ENCODE results near the gene AGPAT3.
"Not testable (repeated sequence)": the region's sequence is repeated elsewhere in the genome, so short reads cannot be mapped to it uniquely, and the experiment has no call there.

AGPAT3 gene

DNA sequence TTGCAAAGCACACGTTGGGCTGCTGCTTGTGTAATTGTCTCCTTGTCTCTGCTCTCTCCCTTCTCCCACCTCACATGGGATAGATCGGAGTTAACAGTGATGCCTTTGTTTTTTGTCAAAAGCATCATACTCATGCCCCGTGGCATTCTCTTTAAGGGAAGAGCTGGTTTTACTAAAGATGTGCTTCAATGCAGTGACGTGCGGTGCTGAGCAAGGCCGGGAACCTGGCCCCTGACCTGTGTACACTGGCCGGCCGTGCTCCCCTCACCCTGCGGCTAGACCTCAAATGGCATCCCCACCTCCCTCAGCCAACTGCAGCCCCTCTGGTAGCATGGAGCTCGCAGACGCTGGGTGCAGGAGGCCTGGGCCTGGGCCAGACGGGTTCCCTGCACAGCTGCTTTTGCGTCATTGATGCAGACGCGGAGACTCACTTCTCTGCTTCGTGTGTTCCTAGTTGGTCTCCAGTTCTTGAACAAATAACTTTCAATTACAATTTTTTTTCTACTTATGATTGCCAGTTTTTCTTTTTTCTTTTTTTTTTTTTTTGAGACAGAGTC, 19.9 kb downstream of the AGPAT3 start:
- H3K27ac ChIP-seq (ENCODE audit: low read depth, low read length, severe bottlenecking) = no peak overlapping the region
- 84 to 93% methylated on average over 13 to 16 of the region's 16 CpGs for WGBS, 2 experiments (ENCODE audit: insufficient coverage in 2 of 2)
- H3K4me1 ChIP-seq (ENCODE audit: control insufficient read depth, insufficient read depth, low read length, poor library complexity, severe bottlenecking) = peaks cover 10% of the 10 kb centered on the region
- no peaks in the 10 kb centered on the region for H3K36me3 ChIP-seq (ENCODE audit: control insufficient read depth, insufficient read depth, low read length)
- no peak overlapping the region for H3K4me3 ChIP-seq (ENCODE audit: extremely low read depth, insufficient read depth, low read length, poor library complexity, severe bottlenecking)
- no peaks in the 10 kb centered on the region for H3K9me3 ChIP-seq (ENCODE audit: control insufficient read depth, low read length)

DNA sequence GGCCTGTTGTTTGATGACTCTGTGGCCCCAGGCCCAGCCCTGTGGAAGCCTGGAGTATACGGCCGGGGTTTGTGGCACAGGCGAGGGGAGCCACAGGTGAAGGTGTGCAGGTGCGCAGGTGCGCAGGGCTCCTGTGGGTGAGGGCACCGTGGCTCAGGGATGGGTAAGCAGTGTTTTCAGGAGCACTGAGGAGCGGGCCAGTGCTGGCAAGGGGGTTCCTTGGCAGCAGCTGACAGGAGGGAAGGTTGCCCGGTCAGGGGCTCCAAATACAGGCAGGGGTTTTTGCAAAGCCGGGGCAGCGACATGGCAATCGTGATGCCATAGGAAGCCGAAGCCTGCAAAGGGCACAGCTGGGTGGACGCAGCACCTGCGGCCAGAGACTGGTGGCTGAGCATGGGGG, 20.7 kb downstream of the AGPAT3 start:
- no peaks in the 10 kb centered on the region for H3K36me3 ChIP-seq (ENCODE audit: control insufficient read depth, insufficient read depth, low read length)
- no peak overlapping the region for H3K4me3 ChIP-seq (ENCODE audit: extremely low read depth, insufficient read depth, low read length, poor library complexity, severe bottlenecking)
- peaks cover 10% of the 10 kb centered on the region for H3K4me1 ChIP-seq (ENCODE audit: control insufficient read depth, insufficient read depth, low read length, poor library complexity, severe bottlenecking)
- 86 to 99% methylated on average over 8 to 14 of the region's 14 CpGs for WGBS, 2 experiments (ENCODE audit: insufficient coverage in 2 of 2)
- H3K27ac ChIP-seq (ENCODE audit: low read depth, low read length, severe bottlenecking) = no peak overlapping the region
- no peaks in the 10 kb centered on the region for H3K9me3 ChIP-seq (ENCODE audit: control insufficient read depth, low read length)

DNA sequence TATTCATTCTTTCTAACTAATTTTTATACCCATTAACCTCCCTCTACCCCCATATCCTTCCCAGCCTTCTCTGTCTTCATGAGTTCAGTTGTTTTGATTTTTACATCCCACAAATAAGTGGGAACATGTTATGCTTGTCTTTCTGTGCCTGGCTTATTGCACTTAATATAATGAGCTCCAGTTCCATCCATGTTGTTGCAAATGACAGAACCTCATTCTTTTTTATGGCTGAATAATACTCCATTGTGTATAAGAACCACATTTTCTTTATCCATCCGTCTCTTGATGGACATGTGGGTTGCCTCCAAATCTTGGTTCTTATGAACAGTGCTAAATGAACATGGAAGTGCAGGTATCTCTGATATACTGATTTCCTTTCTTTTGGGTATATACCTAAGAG, 21.5 kb downstream of the AGPAT3 start:
- Histone ChIP-seq H3K27ac (ENCODE audit: low read depth, low read length, severe bottlenecking) (no peak overlapping the region), H3K4me3 (ENCODE audit: extremely low read depth, insufficient read depth, low read length, poor library complexity, severe bottlenecking) (no peak overlapping the region), H3K9me3 (ENCODE audit: control insufficient read depth, low read length) (no peaks in the 10 kb centered on the region), H3K36me3 (ENCODE audit: control insufficient read depth, insufficient read depth, low read length) (no peaks in the 10 kb centered on the region), H3K4me1 (ENCODE audit: control insufficient read depth, insufficient read depth, low read length, poor library complexity, severe bottlenecking) (peaks cover 10% of the 10 kb centered on the region)
- WGBS, 2 experiments (ENCODE audit: insufficient coverage in 2 of 2) = no CpG with 5 or more reads among the region's 1 CpG

DNA sequence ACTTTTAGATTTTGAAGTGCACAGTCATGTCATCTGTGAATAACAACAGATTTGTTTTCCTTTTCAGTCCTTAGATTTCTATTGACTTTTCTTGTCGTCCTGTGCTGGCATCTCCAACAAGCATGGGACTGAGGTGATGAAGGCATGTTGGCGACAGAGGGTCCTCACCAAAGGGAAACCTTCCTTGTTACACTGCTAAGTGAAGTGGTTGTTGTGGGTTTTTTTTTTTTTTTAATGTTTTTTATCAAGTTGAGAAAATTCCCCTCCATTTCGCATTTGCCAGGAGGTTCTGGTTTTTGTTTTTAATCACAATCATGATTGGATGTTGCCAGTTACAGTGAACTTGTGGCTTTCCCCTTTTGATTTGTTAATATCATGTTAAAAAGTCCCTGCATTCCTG, 24.0 kb downstream of the AGPAT3 start:
- Histone ChIP-seq H3K27ac (ENCODE audit: low read depth, low read length, severe bottlenecking) (no peak overlapping the region), H3K4me1 (ENCODE audit: control insufficient read depth, insufficient read depth, low read length, poor library complexity, severe bottlenecking) (peaks cover 10% of the 10 kb centered on the region), H3K9me3 (ENCODE audit: control insufficient read depth, low read length) (no peaks in the 10 kb centered on the region), H3K4me3 (ENCODE audit: extremely low read depth, insufficient read depth, low read length, poor library complexity, severe bottlenecking) (no peak overlapping the region), H3K36me3 (ENCODE audit: control insufficient read depth, insufficient read depth, low read length) (no peaks in the 10 kb centered on the region)
- 86 to 90% methylated on average over 1 to 2 of the region's 3 CpGs for WGBS, 2 experiments (ENCODE audit: insufficient coverage in 2 of 2)

DNA sequence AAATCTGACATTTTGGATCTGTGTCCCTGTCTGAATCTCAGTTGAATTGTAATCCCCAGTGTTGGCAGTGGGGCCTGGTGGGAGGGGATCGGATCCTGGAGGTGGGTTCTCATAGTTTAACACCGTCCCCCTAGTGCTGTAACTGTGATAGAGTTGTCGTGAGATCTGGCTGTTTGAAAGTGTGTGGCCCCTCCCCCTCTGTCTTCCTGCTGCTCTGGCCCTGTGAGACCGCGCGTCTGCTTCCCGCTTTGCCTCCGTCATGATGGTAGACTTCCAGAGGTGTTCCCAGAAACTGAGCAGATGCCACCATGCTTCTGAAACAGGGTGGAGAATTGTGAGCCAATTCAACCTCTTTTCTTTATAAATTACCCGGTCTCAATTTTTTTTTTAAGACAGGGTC, 25.0 kb downstream of the AGPAT3 start:
- H3K27ac ChIP-seq (ENCODE audit: low read depth, low read length, severe bottlenecking) = no peak overlapping the region
- no peak overlapping the region for H3K4me3 ChIP-seq (ENCODE audit: extremely low read depth, insufficient read depth, low read length, poor library complexity, severe bottlenecking)
- WGBS, 2 experiments (ENCODE audit: insufficient coverage in 2 of 2) = 72% methylated on average over 5 to 6 of the region's 9 CpGs
- H3K36me3 ChIP-seq (ENCODE audit: control insufficient read depth, insufficient read depth, low read length) = no peaks in the 10 kb centered on the region
- H3K9me3 ChIP-seq (ENCODE audit: control insufficient read depth, low read length) = no peaks in the 10 kb centered on the region
- H3K4me1 ChIP-seq (ENCODE audit: control insufficient read depth, insufficient read depth, low read length, poor library complexity, severe bottlenecking) = peaks cover 1% of the 10 kb centered on the region

DNA sequence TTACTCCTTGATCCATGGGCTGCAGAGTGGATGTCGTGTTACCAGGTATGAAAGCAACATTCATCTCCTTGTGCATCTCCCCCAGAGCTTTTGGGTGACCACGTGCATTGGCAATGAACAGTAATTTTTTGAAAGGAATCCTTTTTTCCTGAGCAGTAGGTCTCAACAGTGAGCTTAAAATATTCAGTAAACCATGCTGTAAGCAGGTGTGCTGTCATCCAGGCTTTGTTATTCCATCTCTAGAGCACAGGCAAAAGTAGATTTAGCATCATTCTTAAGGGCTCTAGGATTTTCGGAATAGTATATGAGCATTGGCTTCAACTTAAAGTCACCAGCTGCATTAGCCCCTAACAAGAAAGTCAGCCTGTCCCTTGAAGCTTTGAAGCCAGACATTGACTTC, 27.3 kb downstream of the AGPAT3 start:
- no peaks in the 10 kb centered on the region for H3K36me3 ChIP-seq (ENCODE audit: control insufficient read depth, insufficient read depth, low read length)
- no peak overlapping the region for H3K27ac ChIP-seq (ENCODE audit: low read depth, low read length, severe bottlenecking)
- WGBS, 2 experiments (ENCODE audit: insufficient coverage in 2 of 2) = 100% methylated on average over 1 to 2 of the region's 3 CpGs
- no peaks in the 10 kb centered on the region for H3K4me1 ChIP-seq (ENCODE audit: control insufficient read depth, insufficient read depth, low read length, poor library complexity, severe bottlenecking)
- no peaks in the 10 kb centered on the region for H3K9me3 ChIP-seq (ENCODE audit: control insufficient read depth, low read length)
- H3K4me3 ChIP-seq (ENCODE audit: extremely low read depth, insufficient read depth, low read length, poor library complexity, severe bottlenecking) = no peak overlapping the region

DNA sequence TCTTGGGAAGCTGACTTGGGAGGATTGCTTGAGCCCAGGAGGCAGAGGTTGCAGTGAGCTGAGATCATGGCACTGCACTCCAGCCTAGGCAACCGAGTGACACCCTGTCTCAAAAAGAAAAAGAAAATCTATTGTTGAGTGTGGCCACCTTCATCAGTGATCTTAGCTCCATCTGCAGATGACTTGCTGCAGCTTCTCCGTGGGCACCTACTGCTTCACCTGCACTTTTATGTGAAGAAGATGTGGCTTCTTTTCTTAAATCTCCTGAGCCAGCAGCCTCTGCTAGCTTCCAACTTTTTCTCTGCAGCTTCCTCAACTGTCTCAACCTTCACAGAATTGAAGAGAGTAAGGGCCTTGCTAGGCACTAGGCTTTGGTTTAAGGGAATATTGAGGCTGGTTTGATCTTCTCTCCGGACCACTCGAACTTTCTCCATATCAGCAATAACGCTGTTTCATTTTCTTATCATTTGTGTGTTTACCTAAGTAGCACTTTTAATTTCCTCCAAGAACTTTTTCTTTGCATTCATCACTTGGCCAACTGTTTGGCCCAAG, 28.0 kb downstream of the AGPAT3 start:
- Histone ChIP-seq H3K36me3 (ENCODE audit: control insufficient read depth, insufficient read depth, low read length) (no peaks in the 10 kb centered on the region), H3K4me1 (ENCODE audit: control insufficient read depth, insufficient read depth, low read length, poor library complexity, severe bottlenecking) (no peaks in the 10 kb centered on the region), H3K27ac (ENCODE audit: low read depth, low read length, severe bottlenecking) (no peak overlapping the region), H3K4me3 (ENCODE audit: extremely low read depth, insufficient read depth, low read length, poor library complexity, severe bottlenecking) (no peak overlapping the region), H3K9me3 (ENCODE audit: control insufficient read depth, low read length) (peaks cover 3% of the 10 kb centered on the region)
- WGBS, 2 experiments (ENCODE audit: insufficient coverage in 2 of 2) = 94 to 100% methylated on average over 2 of the region's 5 CpGs

DNA sequence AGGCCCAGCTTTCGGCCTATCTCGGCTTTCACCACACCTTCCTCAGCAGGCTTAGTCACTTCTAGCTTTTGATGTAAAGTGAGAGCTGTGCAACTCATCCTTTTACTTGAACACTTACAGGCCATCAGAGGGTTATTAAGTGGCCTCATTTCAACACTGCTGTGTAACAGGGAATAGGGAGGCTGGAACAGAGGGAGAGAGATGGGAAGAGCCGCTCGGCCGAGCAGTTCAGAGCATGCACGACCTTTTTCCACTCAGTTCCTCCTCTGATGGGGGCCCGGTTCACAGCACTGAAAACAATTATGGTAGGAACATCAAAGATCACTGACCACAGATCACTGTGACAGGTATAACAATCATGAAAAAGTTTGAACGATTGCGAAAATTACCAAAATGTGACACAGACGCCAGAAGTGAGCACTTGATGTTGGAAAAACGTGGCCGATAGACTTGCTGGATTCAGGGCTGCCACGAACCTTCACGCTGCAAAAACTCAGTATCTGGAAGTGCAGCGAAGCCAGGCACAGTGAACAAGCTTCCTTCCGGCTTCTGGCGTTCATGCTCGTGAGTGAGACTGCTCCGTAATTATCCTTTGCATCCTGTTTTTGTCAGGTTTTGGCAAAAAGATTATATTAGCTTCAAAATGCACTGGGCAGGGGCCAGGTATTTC, 28.6 kb downstream of the AGPAT3 start:
- H3K4me3 ChIP-seq (ENCODE audit: extremely low read depth, insufficient read depth, low read length, poor library complexity, severe bottlenecking) = no peak overlapping the region
- peaks cover 7% of the 10 kb centered on the region for H3K9me3 ChIP-seq (ENCODE audit: control insufficient read depth, low read length)
- no peak overlapping the region for H3K27ac ChIP-seq (ENCODE audit: low read depth, low read length, severe bottlenecking)
- 92 to 94% methylated on average over 15 to 17 of the region's 19 CpGs for WGBS, 2 experiments (ENCODE audit: insufficient coverage in 2 of 2)
- H3K36me3 ChIP-seq (ENCODE audit: control insufficient read depth, insufficient read depth, low read length) = no peaks in the 10 kb centered on the region
- H3K4me1 ChIP-seq (ENCODE audit: control insufficient read depth, insufficient read depth, low read length, poor library complexity, severe bottlenecking) = no peaks in the 10 kb centered on the region

DNA sequence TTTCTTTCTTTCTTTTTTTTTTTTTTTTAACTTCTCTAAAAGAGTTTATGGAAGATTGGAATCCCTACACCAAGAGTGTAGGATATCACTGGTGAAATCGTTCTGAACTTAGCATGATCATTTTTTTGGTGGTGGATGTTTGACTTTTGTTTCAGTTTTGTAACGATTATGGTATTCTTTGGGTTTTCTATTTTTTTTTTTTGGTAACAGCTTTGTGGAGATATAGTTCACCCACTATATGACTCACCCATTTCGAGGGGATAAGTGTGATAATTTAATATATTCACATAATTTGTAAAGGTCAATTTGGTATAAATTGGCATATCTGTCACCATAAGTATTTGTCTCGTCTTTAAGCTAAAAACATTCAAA, 29.2 kb downstream of the AGPAT3 start:
- peaks cover 7% of the 10 kb centered on the region for H3K9me3 ChIP-seq (ENCODE audit: control insufficient read depth, low read length)
- no peaks in the 10 kb centered on the region for H3K4me1 ChIP-seq (ENCODE audit: control insufficient read depth, insufficient read depth, low read length, poor library complexity, severe bottlenecking)
- H3K4me3 ChIP-seq (ENCODE audit: extremely low read depth, insufficient read depth, low read length, poor library complexity, severe bottlenecking) = no peak overlapping the region
- H3K36me3 ChIP-seq (ENCODE audit: control insufficient read depth, insufficient read depth, low read length) = no peaks in the 10 kb centered on the region
- WGBS, 2 experiments (ENCODE audit: insufficient coverage in 2 of 2) = no CpG with 5 or more reads among the region's 4 CpGs
- H3K27ac ChIP-seq (ENCODE audit: low read depth, low read length, severe bottlenecking) = no peak overlapping the region

DNA sequence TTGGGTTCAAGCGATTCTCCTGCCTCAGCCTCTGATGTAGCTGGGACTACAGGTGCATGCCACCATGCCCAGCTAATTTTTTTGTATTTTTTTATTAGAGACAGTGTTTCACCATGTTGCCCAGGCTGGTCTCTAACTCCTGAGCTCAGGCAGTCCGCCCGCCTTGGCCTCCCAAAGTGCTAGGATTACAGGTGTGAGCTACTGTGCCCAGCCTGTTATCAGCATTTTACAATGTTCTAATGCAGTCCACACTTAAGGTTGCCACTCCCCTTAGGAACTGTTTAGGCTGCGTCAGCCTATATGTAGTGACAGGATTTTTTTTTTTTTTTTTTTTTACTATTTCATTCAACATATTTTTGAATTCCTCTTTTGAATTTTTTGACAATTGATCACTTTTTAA, 30.2 kb downstream of the AGPAT3 start:
- H3K27ac ChIP-seq (ENCODE audit: low read depth, low read length, severe bottlenecking) = no peak overlapping the region
- no peaks in the 10 kb centered on the region for H3K4me1 ChIP-seq (ENCODE audit: control insufficient read depth, insufficient read depth, low read length, poor library complexity, severe bottlenecking)
- H3K4me3 ChIP-seq (ENCODE audit: extremely low read depth, insufficient read depth, low read length, poor library complexity, severe bottlenecking) = no peak overlapping the region
- 93 to 100% methylated on average over 3 of the region's 4 CpGs for WGBS, 2 experiments (ENCODE audit: insufficient coverage in 2 of 2)
- peaks cover 7% of the 10 kb centered on the region for H3K9me3 ChIP-seq (ENCODE audit: control insufficient read depth, low read length)
- no peaks in the 10 kb centered on the region for H3K36me3 ChIP-seq (ENCODE audit: control insufficient read depth, insufficient read depth, low read length)

DNA sequence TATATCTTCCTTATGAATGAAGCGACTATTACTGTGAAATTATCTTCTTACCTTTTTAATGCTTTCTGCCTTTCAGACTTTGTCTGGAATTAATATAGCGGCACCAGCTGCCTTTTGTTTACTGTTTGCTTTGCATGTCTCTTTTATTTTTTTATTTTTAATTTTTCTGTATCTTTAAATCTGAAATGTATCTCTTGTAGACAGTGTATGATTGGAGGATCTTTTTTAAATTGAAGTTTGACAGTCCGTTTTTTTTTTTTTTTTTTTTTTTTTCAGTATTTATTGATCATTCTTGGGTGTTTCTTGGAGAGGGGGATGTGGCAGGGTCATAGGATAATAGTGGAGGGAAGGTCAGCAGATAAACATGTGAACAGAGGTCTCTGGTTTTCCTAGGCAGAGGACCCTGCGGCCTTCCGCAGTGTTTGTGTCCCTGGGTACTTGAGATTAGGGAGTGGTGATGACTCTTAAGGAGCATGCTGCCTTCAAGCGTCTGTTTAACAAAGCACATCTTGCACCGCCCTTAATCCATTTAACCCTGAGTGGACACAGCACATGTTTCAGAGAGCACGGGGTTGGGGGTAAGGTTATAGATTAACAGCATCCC, 31.8 kb downstream of the AGPAT3 start:
- not testable (repeated sequence) for H3K36me3 ChIP-seq (ENCODE audit: control insufficient read depth, insufficient read depth, low read length); H3K9me3 ChIP-seq (ENCODE audit: control insufficient read depth, low read length); H3K4me1 ChIP-seq (ENCODE audit: control insufficient read depth, insufficient read depth, low read length, poor library complexity, severe bottlenecking); H3K4me3 ChIP-seq (ENCODE audit: extremely low read depth, insufficient read depth, low read length, poor library complexity, severe bottlenecking); H3K27ac ChIP-seq (ENCODE audit: low read depth, low read length, severe bottlenecking)
- WGBS, 2 experiments (ENCODE audit: insufficient coverage in 2 of 2) = no CpG with 5 or more reads among the region's 8 CpGs
